Esophagus muscularis mucosa (tissue), 3 donors: Measurements from ENCODE around the gene DVL1.
A peak's percentile ranks its signal among the peaks of the same experiment; 100 is the strongest.

ENCODE experiments used
- CTCF ChIP-seq, 3 experiments: fragments of 200-600 bp in 2 of 3; fragments of 450-650 bp in 1 of 3; sonication (generic) in 2 of 3; IDR thresholded peaks; one replicate each; pipeline ENCODE4 v1.5.1; 2017 to 2019; ENCODE audit warnings: antibody characterized with exemption in 3 of 3, mild to moderate bottlenecking in 2 of 3, moderate library complexity in 1 of 3
- POLR2A ChIP-seq: fragments of 450-650 bp; IDR thresholded peaks from one replicate; pipeline ENCODE4 v1.6.1; 2017; ENCODE audit warnings: antibody characterized with exemption, moderate library complexity, mild to moderate bottlenecking, low read depth
- POLR2AphosphoS5 ChIP-seq, 2 donors: sonication (generic); formaldehyde crosslinking; IDR thresholded peaks; one replicate each; pipeline ENCODE4 v1.6.1; 2017; ENCODE audit warnings: antibody characterized with exemption in 2 of 2

- no peak for TF ChIP-seq CTCF (IDR thresholded peaks at IDR 0.05)
- TF ChIP-seq POLR2A: no peak
- TF ChIP-seq POLR2AphosphoS5 (IDR thresholded peaks at IDR 0.05): peak; percentile 41 to 88
These were observed 44.6 kb downstream of the DVL1 start for GRCh38 chr1:1304331-1305299.
